GM12878 (cell line): ENCODE data around the gene OGFR. TPM values are rescaled to one million over a fixed set of nuclear protein-coding genes. Genes with fewer than 3 reads are reported as not detected.

Source experiments
- ATAC-seq: fragments of 200-7000 bp; cut with Tn5 transposase; 3 replicates; pipeline ENCODE4 v1.9.1; 2020; ENCODE audit warnings: mild to moderate bottlenecking, moderate library complexity
- BruUV-seq: library from RNA; stranded (reverse); fragments of 400-500 nt; replicated peaks from 2 replicates; lab custom pipeline; 2021; lab: Mats Ljungman, UMichigan
- CTCF ChIA-PET: fragments of 300-600 bp; sonication (Branson Sonifier 250); formaldehyde crosslinking; extraction: SDS; loops from one replicate; lab custom pipeline; 2021; ENCODE audit warnings: inconsistent platforms; lab: Yijun Ruan, JAX
- POLR2A ChIA-PET: fragments of 350-600 bp; formaldehyde crosslinking; extraction: SDS; loops from one replicate; lab custom pipeline; 2021; ENCODE audit warnings: inconsistent platforms; lab: Charles Lee
- RAD21 ChIA-PET: fragments of 300-600 bp; sonication (Branson Sonifier 250); formaldehyde crosslinking; loops from one replicate; lab custom pipeline; 2023; ENCODE audit warnings: antibody characterized with exemption; ENCODE audit not compliant: unreplicated experiment; lab: Charles Lee
- SMC1A ChIA-PET: fragments of 300-600 bp; sonication (Branson Sonifier 250); formaldehyde crosslinking; loops from one replicate; lab custom pipeline; 2023; ENCODE audit not compliant: unreplicated experiment, uncharacterized antibody; lab: Charles Lee
- DNase-seq: peaks from one replicate; pipeline ENCODE4 v3.0.0-alpha.2; 2011; ENCODE audit warnings: low read depth, low spot score
- FAIRE-seq: peaks from 3 replicates; lab custom pipeline; 2011; peaks lifted over from hg19 to GRCh38; lab: Jason Lieb, UNC
- H2AFZ ChIP-seq: 2 replicates; pipeline ENCODE4 v1.6.0; 2011; ENCODE audit warnings: low read depth, low read length, control low read depth; ENCODE audit not compliant: control insufficient read depth
- H3K27ac ChIP-seq: 2 replicates; pipeline ENCODE4 v1.5.1; 2011; ENCODE audit warnings: control low read depth; ENCODE audit not compliant: control insufficient read depth, insufficient read depth
- H3K27me3 ChIP-seq, 2 experiments: replicated peaks in 1 of 2; 2 replicates each; pipeline versions ENCODE4 v1.6.0 to v1.6.1; 2011; ENCODE audit warnings: low read length in 1 of 2; ENCODE audit not compliant: control insufficient read depth in 2 of 2, insufficient read depth in 2 of 2
- H3K36me3 ChIP-seq, 2 experiments: 2 replicates each; pipeline ENCODE4 v1.5.1; 2011; ENCODE audit warnings: low read length in 1 of 2; ENCODE audit not compliant: control insufficient read depth in 2 of 2, insufficient read depth in 2 of 2
- H3K4me1 ChIP-seq: 2 replicates; pipeline ENCODE4 v1.6.1; 2011; ENCODE audit warnings: mild to moderate bottlenecking, low read length, moderate library complexity, mixed read lengths; ENCODE audit not compliant: control insufficient read depth, insufficient read depth
- H3K4me2 ChIP-seq: 2 replicates; pipeline ENCODE4 v1.6.0; 2011; ENCODE audit warnings: control low read depth; ENCODE audit not compliant: control insufficient read depth, insufficient read depth
- H3K4me3 ChIP-seq: fragments of 200-600 bp; sonication (generic); 2 replicates; pipeline ENCODE4 v1.5.1; 2016
- H3K79me2 ChIP-seq: 2 replicates; pipeline ENCODE4 v1.6.0; 2011; ENCODE audit warnings: low read length; ENCODE audit not compliant: control insufficient read depth, insufficient read depth
- H3K9ac ChIP-seq: 2 replicates; pipeline ENCODE4 v1.8.0; 2011; ENCODE audit warnings: low read length, control low read depth, mixed read lengths; ENCODE audit not compliant: control insufficient read depth, insufficient read depth
- H3K9me3 ChIP-seq: replicated peaks from 3 replicates; pipeline ENCODE4 v1.5.1; 2011; ENCODE audit warnings: mild to moderate bottlenecking, low read length; ENCODE audit not compliant: control insufficient read depth, insufficient read depth
- H4K20me1 ChIP-seq: 2 replicates; pipeline ENCODE4 v1.6.0; 2011; ENCODE audit not compliant: control insufficient read depth, insufficient read depth
- BCL3 ChIP-seq: IDR thresholded peaks from 2 replicates; pipeline ENCODE4 v1.6.1; 2011; ENCODE audit warnings: borderline replicate concordance, low read depth, mild to moderate bottlenecking, moderate library complexity, low read length; ENCODE audit not compliant: insufficient read depth, poor library complexity, severe bottlenecking
- CUX1 ChIP-seq: IDR thresholded peaks from 2 replicates; pipeline ENCODE4 v1.6.1; 2012; ENCODE audit warnings: improper control_type of control experiment, low read depth, low read length; ENCODE audit not compliant: insufficient replicate concordance
- HDAC6 ChIP-seq: fragments of 200-600 bp; sonication (generic); IDR thresholded peaks from one replicate; pipeline ENCODE4 v1.8.0; 2017; ENCODE audit warnings: antibody characterized with exemption; ENCODE audit not compliant: unreplicated experiment
- MXI1 ChIP-seq: fragments of 150-350 bp; IDR thresholded peaks from 2 replicates; pipeline ENCODE4 v1.6.1; 2011; ENCODE audit warnings: low read depth, mild to moderate bottlenecking, inconsistent platforms, low read length, improper control_type of control experiment
- PRDM15 ChIP-seq: fragments of 450-650 bp; formaldehyde crosslinking; IDR thresholded peaks from 2 replicates; pipeline ENCODE4 v1.4.0; 2020; ENCODE audit warnings: mild to moderate bottlenecking, moderate library complexity
- RB1 ChIP-seq: fragments of 450-650 bp; formaldehyde crosslinking; IDR thresholded peaks from 2 replicates; pipeline ENCODE4 v1.6.1; 2017; ENCODE audit warnings: mild to moderate bottlenecking, borderline replicate concordance
- SPI1 ChIP-seq: IDR thresholded peaks from 2 replicates; pipeline ENCODE4 v1.6.1; 2011; ENCODE audit warnings: low read depth, mild to moderate bottlenecking, low read length, moderate library complexity, borderline replicate concordance; ENCODE audit not compliant: insufficient read depth
- TBL1XR1 ChIP-seq: IDR thresholded peaks from 2 replicates; pipeline ENCODE4 v1.6.1; 2012; ENCODE audit warnings: low read depth, low read length, improper control_type of control experiment
- YBX1 ChIP-seq: fragments of 450-650 bp; IDR thresholded peaks from 2 replicates; pipeline ENCODE4 v1.6.1; 2016; ENCODE audit warnings: antibody characterized with exemption
- WGBS: methylation state at CpG from one replicate; pipeline ENCODE4 v1.1.6; 2016; ENCODE audit warnings: low lambda C conversion rate; ENCODE audit not compliant: insufficient replicate concordance, insufficient coverage; ENCODE audit errors: missing lambda C conversion rate; 5-methylcytosine and 5-hydroxymethylcytosine counted together
- in situ Hi-C: fragments of 300-500 bp; cut with MboI; formaldehyde crosslinking; loops from 9 replicates; pipeline ENCODE4 v1.14.3; 2018; ENCODE audit warnings: mixed read lengths
- intact Hi-C: fragments of 100-400 bp; cut with micrococcal nuclease; formaldehyde crosslinking; loops from one replicate; pipeline ENCODE4 v1.14.2; 2022; ENCODE audit not compliant: unreplicated experiment
- polyA plus RNA-seq, 11 experiments: library from polyadenylated mRNA; depleted of rRNA in 4 of 11; unstranded in 6 of 11; stranded (reverse) in 5 of 11; fragments of >200 nt; fragmentation: Nextera tagmentation in 4 of 11; fragmentation: Illumina TruSeq in 1 of 11; extraction: Ambion mirVana in 4 of 11; extraction: Trizol in 1 of 11; gene quantifications; 1 replicate in 1 of 11; 2 replicates in 10 of 11; pipeline versions ENCODE4 v1.2.1 to v1.2.3, GENCODE V29; 2011 to 2016; ENCODE audit warnings: inconsistent platforms in 2 of 11, missing spikeins in 2 of 11, low read depth in 1 of 11
- total RNA-seq, 4 experiments: library from RNA; depleted of rRNA in 3 of 4; stranded (reverse); fragments of >200 nt in 3 of 4; fragmentation: Illumina TruSeq in 1 of 4; extraction: Trizol in 1 of 4; gene quantifications; 2 replicates each; pipeline versions ENCODE4 v1.2.1 to v1.2.3, GENCODE V29; 2013 to 2021
- TF ChIP-seq, protein P1 (sequence below): fragments of 450-650 bp; IDR thresholded peaks from 2 replicates; pipeline ENCODE4 v1.6.1; 2014; ENCODE audit warnings: mild to moderate bottlenecking

OGFR gene
- total and polyA plus RNA-seq, 10 of the 15 experiments (the other 5 are each of a cell fraction or from before 2014, with no cell fraction given) = 0.72 to 62.1 (median 27.3) TPM

DNA sequence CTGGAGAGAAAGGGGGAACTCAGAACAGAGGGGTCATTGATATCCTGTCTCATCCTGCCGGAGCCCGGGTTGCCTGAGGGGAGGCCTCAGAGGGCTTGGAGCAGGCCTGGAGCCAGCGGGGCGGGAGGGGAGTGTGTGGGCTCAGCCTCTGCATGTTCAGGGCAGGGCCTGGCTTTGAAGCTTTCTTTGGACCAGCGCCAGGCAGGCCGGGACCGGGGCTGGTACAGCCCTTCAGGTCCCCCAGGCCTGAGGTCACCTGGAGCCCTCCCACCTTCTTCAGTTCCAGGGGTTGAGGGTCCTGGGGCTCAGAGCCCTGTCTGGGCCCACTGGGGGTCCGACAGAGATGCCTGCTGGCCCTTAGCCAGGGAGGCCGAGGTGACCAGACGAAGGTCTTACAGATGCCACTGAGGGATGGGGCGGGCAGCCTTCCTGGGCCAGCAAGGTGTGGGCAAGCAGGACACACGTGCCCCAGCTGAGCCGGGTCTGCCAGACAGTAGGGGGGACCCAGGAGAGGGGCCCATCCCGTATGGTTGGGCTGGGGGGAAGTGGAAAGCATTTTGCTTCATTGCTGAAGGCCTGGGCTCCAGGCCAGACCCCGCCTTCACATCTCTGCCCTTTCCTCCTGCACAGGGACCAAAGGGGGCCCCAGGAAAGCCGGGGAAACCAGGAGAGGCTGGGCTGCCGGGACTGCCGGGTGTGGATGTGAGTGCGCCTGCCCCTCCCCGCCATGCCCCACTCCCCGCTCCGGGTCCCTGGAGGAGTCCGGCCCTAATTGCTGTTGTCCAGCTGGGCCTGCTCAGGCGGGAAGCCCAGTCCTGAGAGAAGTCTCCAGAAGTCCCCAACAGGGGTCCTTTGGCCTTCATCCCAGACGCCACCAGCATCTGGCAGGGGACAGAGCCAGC lies 14.2 kb downstream of the OGFR start:
- intact Hi-C loops (no loop called here), in situ Hi-C loops (no loop called here)
- Histone ChIP-seq H3K9ac (no peak overlapping the region), H2AFZ (no peak overlapping the region), H4K20me1 (no peaks in the 10 kb centered on the region), H3K36me3 (no peaks in the 10 kb centered on the region; a peak in 1 of 4 replicates), H3K4me3 (no peak overlapping the region), H3K79me2 (no peaks in the 10 kb centered on the region), H3K9me3 (no peaks in the 10 kb centered on the region), H3K27ac (no peak overlapping the region), H3K27me3 (peaks cover 6 to 8% of the 10 kb centered on the region in 2 experiments; a peak in 3 of 4 replicates), H3K4me1 (no peaks in the 10 kb centered on the region), H3K4me2 (no peak overlapping the region)
- BruUV-seq = no TSS peak
- ChIA-PET SMC1A (no interaction called here), RAD21 (no interaction called here), POLR2A (interaction anchor here (0.6 kb wide), 1 partner anchor 10 kb away, joined by 4 read pairs; no protein-coding TSS in a partner anchor), CTCF (no interaction called here)
- FAIRE-seq (no peak), ATAC-seq (no peak), DNase-seq (no peak)
- WGBS = 17% methylated on average over 22 of the region's 25 CpGs
- TF ChIP-seq BCL3 (no peak), PRDM15 (CRISPR knock-in tag) (no peak), HDAC6 (no peak), RB1 (no peak), CUX1 (no peak), TBL1XR1 (no peak), MXI1 (no peak), SPI1 (no peak), YBX1 (no peak)
- TF ChIP-seq, protein P1, sequence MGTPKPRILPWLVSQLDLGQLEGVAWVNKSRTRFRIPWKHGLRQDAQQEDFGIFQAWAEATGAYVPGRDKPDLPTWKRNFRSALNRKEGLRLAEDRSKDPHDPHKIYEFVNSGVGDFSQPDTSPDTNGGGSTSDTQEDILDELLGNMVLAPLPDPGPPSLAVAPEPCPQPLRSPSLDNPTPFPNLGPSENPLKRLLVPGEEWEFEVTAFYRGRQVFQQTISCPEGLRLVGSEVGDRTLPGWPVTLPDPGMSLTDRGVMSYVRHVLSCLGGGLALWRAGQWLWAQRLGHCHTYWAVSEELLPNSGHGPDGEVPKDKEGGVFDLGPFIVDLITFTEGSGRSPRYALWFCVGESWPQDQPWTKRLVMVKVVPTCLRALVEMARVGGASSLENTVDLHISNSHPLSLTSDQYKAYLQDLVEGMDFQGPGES = no peak
